AG04450 (cell line): Measurements from ENCODE around the gene SLCO3A1. TPM values are rescaled to one million over a fixed set of nuclear protein-coding genes. Genes with fewer than 3 reads are reported as not detected.

Experiments
- CTCF ChIA-PET: fragments of 300-600, 350-600 bp; formaldehyde crosslinking; extraction: SDS; loops from one replicate; lab custom pipeline; 2022; ENCODE audit warnings: antibody characterized with exemption, inconsistent platforms; lab: Charles Lee
- POLR2A ChIA-PET: fragments of 350-600 bp; formaldehyde crosslinking; extraction: SDS; loops from one replicate; lab custom pipeline; 2021; ENCODE audit warnings: antibody characterized with exemption, inconsistent platforms; lab: Yijun Ruan, JAX
- DNase-seq: peaks from one replicate; pipeline ENCODE4 v3.0.0-alpha.2; 2011; ENCODE audit warnings: low read depth, low spot score
- H3K27ac ChIP-seq: one replicate; pipeline ENCODE4 v1.5.1; 2012; ENCODE audit warnings: low read depth, low read length, control low read depth
- H3K27me3 ChIP-seq: one replicate; pipeline ENCODE4 v1.6.0; 2012; ENCODE audit warnings: low read length; ENCODE audit not compliant: control insufficient read depth, insufficient read depth
- H3K4me3 ChIP-seq: 2 replicates; pipeline ENCODE4 v1.5.1; 2011; ENCODE audit warnings: mild to moderate bottlenecking, low read depth, low read length, control low read depth
- H3K9me3 ChIP-seq: 2 replicates; pipeline ENCODE4 v1.5.1; 2012; ENCODE audit warnings: low read length; ENCODE audit not compliant: control insufficient read depth, insufficient read depth
- CTCF ChIP-seq: IDR thresholded peaks from 2 replicates; pipeline ENCODE4 v1.5.1; 2011; ENCODE audit warnings: low read depth, low read length, control low read depth, inconsistent platforms
- polyA plus RNA-seq: library from polyadenylated mRNA; depleted of rRNA; stranded (reverse); fragments of >200 nt; gene quantifications from 2 replicates; pipeline ENCODE4 v1.2.3, GENCODE V29; 2011

SLCO3A1 gene
- polyA plus RNA-seq, 1 experiment: 7.6 TPM

- Histone ChIP-seq H3K4me3 (no peak overlapping the region), H3K9me3 (no peaks in the 10 kb centered on the region), H3K27me3 (no peaks in the 10 kb centered on the region), H3K27ac (no peak overlapping the region)
- DNase-seq: no peak
- ChIA-PET POLR2A (no interaction called here), CTCF (interaction anchor here (0.7 to 1.0 kb wide), 3 partner anchors 8 to 233 kb away, joined by 3 to 4 read pairs (median 3); no protein-coding TSS in a partner anchor)
- TF ChIP-seq CTCF: no peak
These were observed 9.2 kb upstream of the SLCO3A1 start for GRCh38 chr15:91844341-91844740.

GRCh38 chr15:91844928-91845327 lies 8.6 kb upstream of the SLCO3A1 start:
- Histone ChIP-seq H3K4me3 (no peak overlapping the region), H3K27ac (no peak overlapping the region), H3K9me3 (no peaks in the 10 kb centered on the region), H3K27me3 (no peaks in the 10 kb centered on the region)
- DNase-seq: no peak
- ChIA-PET CTCF (interaction anchor here (0.6 to 0.7 kb wide), 3 partner anchors 7 to 543 kb away, joined by 3 to 6 read pairs (median 4); no protein-coding TSS in a partner anchor), POLR2A (no interaction called here)
- TF ChIP-seq CTCF: no peak

GRCh38 chr15:91845720-91846119 lies 7.8 kb upstream of the SLCO3A1 start:
- CTCF ChIA-PET: interaction anchor here (0.6 kb wide), 2 partner anchors 130 to 544 kb away, joined by 4 to 6 read pairs; no protein-coding TSS in a partner anchor
- DNase-seq: no peak
- H3K27ac ChIP-seq: no peak overlapping the region
- no peak overlapping the region for H3K4me3 ChIP-seq
- no peaks in the 10 kb centered on the region for H3K9me3 ChIP-seq
- no peaks in the 10 kb centered on the region for H3K27me3 ChIP-seq
- TF ChIP-seq CTCF: no peak
- POLR2A ChIA-PET: no interaction called here

GRCh38 chr15:91849180-91849579 lies 4.3 kb upstream of the SLCO3A1 start:
- CTCF ChIA-PET: interaction anchor here (0.5 to 7.0 kb wide), 36 partner anchors 10 to 794 kb away, joined by 3 to 110 read pairs (median 4); no protein-coding TSS in a partner anchor
- POLR2A ChIA-PET: interaction anchor here (0.7 kb wide), 1 partner anchor 92 kb away, joined by 4 read pairs; no protein-coding TSS in a partner anchor
- no peak for TF ChIP-seq CTCF
- H3K27me3 ChIP-seq: no peaks in the 10 kb centered on the region
- DNase-seq: no peak
- no peak overlapping the region for H3K27ac ChIP-seq
- H3K4me3 ChIP-seq: no peak overlapping the region
- no peaks in the 10 kb centered on the region for H3K9me3 ChIP-seq

GRCh38 chr15:91849749-91850161 lies 3.8 kb upstream of the SLCO3A1 start:
- H3K27me3 ChIP-seq: no peaks in the 10 kb centered on the region
- no peak overlapping the region for H3K27ac ChIP-seq
- ChIA-PET POLR2A (interaction anchor here (0.7 kb wide), 1 partner anchor 92 kb away, joined by 4 read pairs; no protein-coding TSS in a partner anchor), CTCF (interaction anchor here (0.6 to 7.0 kb wide), 42 partner anchors 9 to 795 kb away, joined by 3 to 110 read pairs (median 4); no protein-coding TSS in a partner anchor)
- TF ChIP-seq CTCF: peak; percentile 77
- H3K9me3 ChIP-seq: no peaks in the 10 kb centered on the region
- DNase-seq: no peak
- H3K4me3 ChIP-seq: no peak overlapping the region
